Ectodermal cell (in vitro differentiated cells): ENCODE results near the gene NRP2.

Experiments
- H3K27ac ChIP-seq: 2 replicates; pipeline ENCODE4 v1.7.0; 2013; ENCODE audit warnings: mild to moderate bottlenecking, low read depth, low read length; ENCODE audit not compliant: insufficient read depth, poor library complexity, severe bottlenecking
- H3K27me3 ChIP-seq: 2 replicates; pipeline ENCODE4 v1.7.0; 2013; ENCODE audit warnings: mild to moderate bottlenecking, low read length; ENCODE audit not compliant: insufficient read depth, control insufficient read depth, poor library complexity, severe bottlenecking
- H3K36me3 ChIP-seq: one replicate; pipeline ENCODE4 v1.7.0; 2013; ENCODE audit warnings: low read length; ENCODE audit not compliant: control insufficient read depth, insufficient read depth
- H3K4me1 ChIP-seq: one replicate; pipeline ENCODE4 v1.7.0; 2013; ENCODE audit warnings: low read length; ENCODE audit not compliant: control insufficient read depth, insufficient read depth
- H3K4me3 ChIP-seq: 2 replicates; pipeline ENCODE4 v1.7.0; 2013; ENCODE audit warnings: low read depth, low read length, control low read depth; ENCODE audit not compliant: insufficient read depth
- H3K9me3 ChIP-seq: 2 replicates; pipeline ENCODE4 v1.7.0; 2013; ENCODE audit warnings: mild to moderate bottlenecking, low read length, moderate library complexity; ENCODE audit not compliant: control insufficient read depth
- WGBS, 2 experiments: methylation state at CpG; one replicate each; pipeline ENCODE4 v1.1.7; 2013; ENCODE audit warnings: missing lambda C conversion rate in 2 of 2; 5-methylcytosine and 5-hydroxymethylcytosine counted together

Gene NRP2

DNA sequence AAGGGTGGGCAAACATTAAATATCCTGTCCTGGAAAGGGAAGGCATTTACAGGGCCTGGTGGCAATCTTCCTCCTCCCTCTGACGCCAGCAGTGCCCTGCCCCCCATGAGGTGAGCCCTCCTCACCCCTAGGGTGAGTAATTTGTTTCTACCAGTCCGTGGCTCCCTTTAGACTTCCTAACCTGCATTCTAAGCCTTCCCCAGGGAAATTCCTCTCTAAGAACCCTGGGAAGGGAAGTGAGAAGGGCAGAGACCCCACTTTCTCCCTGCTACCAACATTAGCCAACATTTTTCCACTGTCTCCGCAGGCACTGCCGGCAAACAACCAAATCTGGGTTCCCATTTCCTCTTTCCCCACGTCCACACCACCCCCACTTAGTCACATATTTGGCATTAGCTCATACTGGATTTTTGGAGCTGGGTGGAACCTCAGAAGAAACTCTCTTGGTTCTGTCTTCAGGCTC, 69.3 kb downstream of the NRP2 start:
- Histone ChIP-seq H3K4me3 (no peak overlapping the region), H3K4me1 (peaks cover 5% of the 10 kb centered on the region), H3K36me3 (peaks cover 42% of the 10 kb centered on the region), H3K27me3 (no peaks in the 10 kb centered on the region), H3K9me3 (no peaks in the 10 kb centered on the region), H3K27ac (no peak overlapping the region)
- WGBS, 2 experiments = 90 to 91% methylated on average over 5 of the region's 5 CpGs

DNA sequence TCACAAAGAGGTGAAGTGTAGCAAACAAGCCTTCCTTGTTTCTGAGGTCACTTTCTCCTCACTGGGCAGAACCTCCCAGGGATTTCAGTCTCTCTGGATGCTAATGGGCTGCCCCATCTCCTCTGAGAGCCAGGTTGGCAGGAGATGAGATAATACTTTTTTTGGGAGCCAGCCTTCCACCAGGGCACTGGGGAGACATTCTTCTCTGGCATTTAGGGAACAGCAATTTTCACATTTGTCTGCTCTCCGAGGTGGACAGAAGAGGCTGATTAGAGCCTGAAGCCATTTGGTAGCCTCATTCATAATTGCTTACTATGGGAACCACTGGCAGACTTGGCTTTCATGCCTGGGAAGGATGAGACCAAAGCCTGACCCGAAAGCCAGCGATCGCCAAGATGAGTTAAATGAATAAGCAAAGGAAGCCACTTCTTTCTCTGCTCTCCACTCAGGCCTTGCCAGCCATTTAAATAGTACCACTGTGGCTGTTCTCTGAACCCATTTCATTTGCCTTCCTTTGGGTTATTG, 70.1 kb downstream of the NRP2 start:
- 96 to 97% methylated on average over 4 of the region's 4 CpGs for WGBS, 2 experiments
- peaks cover 5% of the 10 kb centered on the region for H3K4me1 ChIP-seq

GRCh38 chr2:205752924-205753323, 70.6 kb downstream of the NRP2 start:
- peaks cover 5% of the 10 kb centered on the region for H3K4me1 ChIP-seq
- H3K27ac ChIP-seq = no peak overlapping the region
- WGBS, 2 experiments = 93 to 98% methylated on average over 8 of the region's 8 CpGs
- H3K36me3 ChIP-seq = peaks cover 43% of the 10 kb centered on the region
- no peaks in the 10 kb centered on the region for H3K27me3 ChIP-seq
- H3K9me3 ChIP-seq = no peaks in the 10 kb centered on the region
- no peak overlapping the region for H3K4me3 ChIP-seq

More for the DNA sequence above, 70.1 kb downstream of the NRP2 start:
- no peaks in the 10 kb centered on the region for H3K27me3 ChIP-seq
- peaks cover 40% of the 10 kb centered on the region for H3K36me3 ChIP-seq
- H3K4me3 ChIP-seq = no peak overlapping the region
- H3K27ac ChIP-seq = no peak overlapping the region
- no peaks in the 10 kb centered on the region for H3K9me3 ChIP-seq

- H3K4me1 ChIP-seq = peaks cover 5% of the 10 kb centered on the region
- no peaks in the 10 kb centered on the region for H3K27me3 ChIP-seq
- H3K9me3 ChIP-seq = no peaks in the 10 kb centered on the region
- H3K36me3 ChIP-seq = peaks cover 38% of the 10 kb centered on the region
- WGBS, 2 experiments = 91 to 93% methylated on average over 6 of the region's 6 CpGs
- H3K27ac ChIP-seq = no peak overlapping the region
- H3K4me3 ChIP-seq = no peak overlapping the region
Observed at GRCh38 chr2:205754285-205754923, 72.1 kb downstream of the NRP2 start.

GRCh38 chr2:205754924-205755321, 72.6 kb downstream of the NRP2 start:
- 66 to 81% methylated on average over 4 of the region's 5 CpGs for WGBS, 2 experiments
- Histone ChIP-seq H3K4me3 (no peak overlapping the region), H3K9me3 (no peaks in the 10 kb centered on the region), H3K27ac (no peak overlapping the region), H3K4me1 (peaks cover 5% of the 10 kb centered on the region), H3K36me3 (peaks cover 33% of the 10 kb centered on the region), H3K27me3 (no peaks in the 10 kb centered on the region)

GRCh38 chr2:205755923-205756322, 73.6 kb downstream of the NRP2 start:
- WGBS, 2 experiments = 90 to 96% methylated on average over 3 of the region's 3 CpGs
- Histone ChIP-seq H3K36me3 (peaks cover 38% of the 10 kb centered on the region), H3K4me3 (no peak overlapping the region), H3K9me3 (no peaks in the 10 kb centered on the region), H3K27ac (no peak overlapping the region), H3K27me3 (no peaks in the 10 kb centered on the region), H3K4me1 (peaks cover 5% of the 10 kb centered on the region)

DNA sequence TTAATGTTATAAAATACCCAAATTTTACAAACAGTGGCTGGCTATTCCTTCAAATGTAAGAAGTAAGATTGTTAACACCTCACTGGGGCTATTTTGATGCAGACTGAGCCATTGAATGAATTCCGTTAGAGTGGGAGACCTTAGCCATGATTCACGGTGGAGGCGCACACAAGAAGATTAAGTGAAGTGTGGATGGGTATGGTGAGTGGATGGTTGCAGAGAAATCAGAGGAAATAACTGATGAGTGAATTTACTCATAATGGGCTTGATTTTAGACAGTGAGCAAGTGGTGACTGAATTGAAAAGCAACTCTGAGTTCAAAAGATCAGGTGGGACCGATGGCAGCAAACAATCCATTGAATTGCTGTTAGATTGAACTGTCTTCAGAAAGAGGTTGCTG, 75.0 kb downstream of the NRP2 start:
- Histone ChIP-seq H3K4me3 (no peak overlapping the region), H3K27me3 (no peaks in the 10 kb centered on the region), H3K27ac (no peak overlapping the region), H3K36me3 (peaks cover 39% of the 10 kb centered on the region), H3K9me3 (no peaks in the 10 kb centered on the region), H3K4me1 (peaks cover 5% of the 10 kb centered on the region)
- 93 to 97% methylated on average over 4 of the region's 4 CpGs for WGBS, 2 experiments

DNA sequence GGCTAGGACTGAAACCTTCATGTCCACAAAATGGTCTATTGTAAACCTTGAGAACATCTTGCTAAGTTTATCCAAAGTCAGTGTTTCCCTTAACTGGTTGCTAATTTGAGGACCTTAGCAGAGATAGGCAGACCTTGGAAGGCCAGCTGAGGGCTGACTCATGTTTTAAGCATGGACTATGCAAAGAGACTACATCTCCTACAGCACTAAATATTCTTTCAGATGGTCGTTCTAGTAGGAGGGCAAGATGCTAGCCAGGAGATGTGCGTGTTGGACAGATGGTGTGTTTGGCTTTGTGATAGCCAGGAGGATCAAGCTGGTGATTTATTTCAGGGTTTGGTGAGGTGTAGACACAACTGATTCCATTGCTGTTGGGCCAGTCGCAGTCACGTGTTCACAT, 75.8 kb downstream of the NRP2 start:
- 96 to 98% methylated on average over 4 of the region's 4 CpGs for WGBS, 2 experiments
- Histone ChIP-seq H3K4me1 (peaks cover 5% of the 10 kb centered on the region), H3K27me3 (no peaks in the 10 kb centered on the region), H3K27ac (no peak overlapping the region), H3K36me3 (peaks cover 33% of the 10 kb centered on the region), H3K4me3 (no peak overlapping the region), H3K9me3 (no peaks in the 10 kb centered on the region)

- Histone ChIP-seq H3K27me3 (no peaks in the 10 kb centered on the region), H3K36me3 (peaks cover 29% of the 10 kb centered on the region), H3K9me3 (no peaks in the 10 kb centered on the region), H3K4me3 (no peak overlapping the region), H3K4me1 (peaks cover 7% of the 10 kb centered on the region), H3K27ac (no peak overlapping the region)
- 96 to 99% methylated on average over 5 of the region's 5 CpGs for WGBS, 2 experiments
Observed at GRCh38 chr2:205758500-205758899, 76.2 kb downstream of the NRP2 start.

DNA sequence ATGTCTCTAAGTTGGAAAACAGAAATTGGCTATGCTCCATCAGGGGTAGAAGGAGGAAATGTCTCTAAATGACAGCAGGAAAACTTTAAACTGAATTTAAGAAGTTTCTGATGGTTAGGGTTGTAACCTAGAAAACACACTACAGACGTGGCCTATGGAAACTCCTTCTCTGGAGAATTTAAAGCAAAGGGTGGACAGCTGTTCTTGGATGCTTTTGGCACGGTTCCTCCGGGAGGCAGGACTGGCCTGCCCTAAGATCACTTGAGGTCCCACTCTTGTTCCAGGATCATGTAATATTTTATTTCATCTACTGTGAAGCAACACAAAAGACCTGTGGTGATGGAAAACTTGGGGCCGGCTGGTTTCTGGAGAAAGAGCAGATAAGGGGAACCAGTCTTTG, 77.0 kb downstream of the NRP2 start:
- peaks cover 27% of the 10 kb centered on the region for H3K36me3 ChIP-seq
- H3K27me3 ChIP-seq = no peaks in the 10 kb centered on the region
- WGBS, 2 experiments = 93 to 95% methylated on average over 4 of the region's 4 CpGs
- H3K4me1 ChIP-seq = peaks cover 9% of the 10 kb centered on the region
- H3K4me3 ChIP-seq = no peak overlapping the region
- no peaks in the 10 kb centered on the region for H3K9me3 ChIP-seq
- H3K27ac ChIP-seq = no peak overlapping the region
